Spinal cord (tissue), 10 donors: ENCODE data around the gene TBX19. TPM values are rescaled to one million over a fixed set of nuclear protein-coding genes. Genes with fewer than 3 reads are reported as not detected.
"Not testable (repeated sequence)": the region's sequence is repeated elsewhere in the genome, so short reads cannot be mapped to it uniquely, and the experiment has no call there.

Source experiments
- DNase-seq, 6 donors: peaks; one replicate each; pipeline versions ENCODE4 v3.0.0 to v3.0.0-alpha.2; 2013 to 2015; ENCODE audit warnings: low spot score in 6 of 6, low read depth in 4 of 6
- H3K27ac ChIP-seq: one replicate; pipeline ENCODE4 v1.5.1; 2013; ENCODE audit warnings: low read depth, low read length, control low read depth
- H3K27me3 ChIP-seq: one replicate; pipeline ENCODE4 v1.6.1; 2013; ENCODE audit warnings: low read length; ENCODE audit not compliant: control insufficient read depth, insufficient read depth
- H3K36me3 ChIP-seq: one replicate; pipeline ENCODE4 v1.6.1; 2013; ENCODE audit warnings: low read length; ENCODE audit not compliant: control insufficient read depth, insufficient read depth
- H3K4me1 ChIP-seq: one replicate; pipeline ENCODE4 v1.6.1; 2013; ENCODE audit warnings: low read length; ENCODE audit not compliant: control insufficient read depth, insufficient read depth
- H3K4me3 ChIP-seq: one replicate; pipeline ENCODE4 v1.5.1; 2013; ENCODE audit warnings: low read depth, low read length, control low read depth
- H3K9me3 ChIP-seq: one replicate; pipeline ENCODE4 v1.6.1; 2013; ENCODE audit warnings: low read length; ENCODE audit not compliant: control insufficient read depth, insufficient read depth
- WGBS: methylation state at CpG from one replicate; pipeline ENCODE4 v1.1.5; 2013; ENCODE audit warnings: missing lambda C conversion rate; ENCODE audit not compliant: insufficient coverage; 5-methylcytosine and 5-hydroxymethylcytosine counted together
- polyA plus RNA-seq, 2 donors: library from polyadenylated mRNA; unstranded; fragments of 120-200 nt; gene quantifications; one replicate each; pipeline ENCODE4 v1.2.1, GENCODE V29; 2013; ENCODE audit not compliant: insufficient read length in 2 of 2
- total RNA-seq, 2 donors: library from RNA; depleted of rRNA in 1 of 2; stranded (reverse); fragments of 120-200 nt in 1 of 2; fragments of >200 nt in 1 of 2; gene quantifications; one replicate each; pipeline versions ENCODE4 v1.2.3 to v1.2.4, GENCODE V29; 2013 to 2014
- donor health status: healthy.

Gene TBX19
- total and polyA plus RNA-seq, 4 donors: 0.50 to 2.0 (median 1.3) TPM

GRCh38 chr1:168344517-168344916, 63.8 kb downstream of the TBX19 start:
- DNase-seq: no peak
- 100% methylated on average over 1 of the region's 4 CpGs for WGBS
- H3K9me3 ChIP-seq: no peaks in the 10 kb centered on the region
- H3K27ac ChIP-seq: no peak overlapping the region
- no peaks in the 10 kb centered on the region for H3K27me3 ChIP-seq
- H3K4me1 ChIP-seq: peaks cover 4% of the 10 kb centered on the region
- H3K4me3 ChIP-seq: no peak overlapping the region
- no peaks in the 10 kb centered on the region for H3K36me3 ChIP-seq

DNA sequence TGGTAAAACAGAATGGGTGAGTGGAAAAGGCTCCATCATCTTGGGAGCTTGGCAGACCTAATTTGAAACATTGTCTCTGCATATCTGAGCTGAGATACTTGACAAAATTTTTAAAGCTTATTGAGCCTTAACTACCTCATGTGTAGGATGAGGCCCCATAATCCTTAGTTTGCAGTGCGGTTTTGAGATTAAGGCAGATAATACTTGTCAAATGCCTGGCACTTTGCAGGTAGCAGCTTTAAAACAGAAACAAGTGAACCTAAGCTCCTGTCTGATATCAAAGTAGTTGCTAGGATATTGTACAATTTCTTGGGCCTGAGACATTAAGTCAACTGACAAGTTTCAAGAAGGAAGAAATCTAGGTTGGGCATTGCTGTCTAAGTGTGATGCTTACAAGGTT, 65.3 kb downstream of the TBX19 start:
- Histone ChIP-seq H3K27ac (no peak overlapping the region), H3K36me3 (no peaks in the 10 kb centered on the region), H3K27me3 (no peaks in the 10 kb centered on the region), H3K9me3 (no peaks in the 10 kb centered on the region), H3K4me1 (peaks cover 4% of the 10 kb centered on the region), H3K4me3 (no peak overlapping the region)
- WGBS: no CpG with 5 or more reads among the region's 1 CpG
- DNase-seq: no peak

DNA sequence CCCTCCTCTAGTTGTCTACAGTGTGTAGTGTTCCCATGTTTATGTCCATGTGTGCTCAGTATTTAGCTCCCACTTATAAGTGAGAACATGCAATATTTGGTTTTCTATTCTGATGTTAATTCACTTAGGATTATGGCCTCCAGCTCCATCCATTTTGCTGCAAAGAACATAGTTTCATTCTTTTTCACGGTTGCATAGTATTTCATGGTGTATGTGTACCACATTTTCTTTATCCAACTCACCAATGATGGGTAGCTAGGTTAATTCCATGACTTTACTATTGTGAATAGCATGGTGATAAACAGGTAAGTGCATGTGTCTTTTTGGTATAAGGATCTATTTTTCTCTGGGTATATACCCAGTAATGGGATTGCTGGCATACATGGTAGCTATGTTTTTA, 67.0 kb downstream of the TBX19 start:
- DNase-seq: no peak
- WGBS: no CpG with 5 or more reads among the region's 1 CpG
- Histone ChIP-seq H3K27me3 (no peaks in the 10 kb centered on the region), H3K27ac (no peak overlapping the region), H3K36me3 (no peaks in the 10 kb centered on the region), H3K4me1 (peaks cover under 1% of the 10 kb centered on the region), H3K9me3 (no peaks in the 10 kb centered on the region), H3K4me3 (no peak overlapping the region)

GRCh38 chr1:168348146-168348709, 67.6 kb downstream of the TBX19 start:
- no peaks in the 10 kb centered on the region for H3K4me1 ChIP-seq
- H3K36me3 ChIP-seq: no peaks in the 10 kb centered on the region
- H3K4me3 ChIP-seq: no peak overlapping the region
- H3K27ac ChIP-seq: no peak overlapping the region
- no peaks in the 10 kb centered on the region for H3K9me3 ChIP-seq
- 100% methylated on average over 1 of the region's 8 CpGs for WGBS
- DNase-seq: no peak
- H3K27me3 ChIP-seq: no peaks in the 10 kb centered on the region

GRCh38 chr1:168354335-168355269, 73.9 kb downstream of the TBX19 start:
- not testable (repeated sequence) for H3K27ac ChIP-seq, DNase-seq, H3K27me3 ChIP-seq, H3K9me3 ChIP-seq, H3K4me3 ChIP-seq, H3K36me3 ChIP-seq, H3K4me1 ChIP-seq
- 85% methylated on average over 19 of the region's 36 CpGs for WGBS

DNA sequence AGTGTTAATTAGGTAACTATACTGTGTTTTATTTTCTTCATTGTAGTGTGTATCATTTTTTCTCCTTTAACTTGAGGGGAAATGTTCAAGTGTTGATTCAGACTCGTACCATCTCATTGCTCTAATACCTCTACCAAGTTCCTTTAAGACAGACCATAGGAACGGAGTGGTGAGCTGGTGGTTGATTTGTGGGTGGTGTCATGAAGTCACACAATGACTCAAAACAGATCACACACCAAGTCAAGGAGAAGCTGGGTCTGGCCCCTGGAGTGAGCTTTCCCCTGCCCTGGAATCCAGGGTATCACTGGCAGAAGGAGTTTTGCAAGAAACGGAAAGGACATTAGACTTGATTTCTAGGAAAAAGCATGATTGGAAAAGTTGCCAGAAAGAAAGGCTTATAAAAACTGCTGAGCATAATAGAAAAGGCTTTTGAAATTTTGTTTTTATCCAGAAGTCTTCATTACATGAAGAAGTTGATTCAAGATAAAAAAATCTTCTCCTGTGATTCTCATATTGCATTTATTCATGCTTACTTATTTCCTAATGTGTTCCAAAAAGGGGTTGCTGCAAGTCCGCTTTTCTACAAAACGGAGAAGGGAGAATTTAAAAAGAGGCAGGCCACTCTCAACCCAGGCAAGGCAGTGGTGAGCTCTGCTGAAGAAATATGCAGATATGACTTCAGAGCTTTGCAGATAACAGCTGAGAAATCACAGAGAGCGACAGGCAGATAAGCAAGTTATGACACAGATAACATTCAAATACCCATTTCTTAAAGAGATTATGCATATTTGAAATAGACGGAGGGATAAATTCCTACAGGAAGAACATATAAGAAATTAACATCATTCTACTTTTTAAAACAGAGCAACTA, 79.7 kb downstream of the TBX19 start:
- no peaks in the 10 kb centered on the region for H3K4me1 ChIP-seq
- 94% methylated on average over 2 of the region's 7 CpGs for WGBS
- no peak overlapping the region for H3K27ac ChIP-seq
- no peak overlapping the region for H3K4me3 ChIP-seq
- no peaks in the 10 kb centered on the region for H3K27me3 ChIP-seq
- no peaks in the 10 kb centered on the region for H3K36me3 ChIP-seq
- H3K9me3 ChIP-seq: no peaks in the 10 kb centered on the region
- DNase-seq: no peak

GRCh38 chr1:168361252-168361651, 80.6 kb downstream of the TBX19 start:
- 81% methylated on average over 2 of the region's 2 CpGs for WGBS

GRCh38 chr1:168362991-168363390, 82.3 kb downstream of the TBX19 start:
- no peaks in the 10 kb centered on the region for H3K4me1 ChIP-seq
- H3K4me3 ChIP-seq: no peak overlapping the region
- no peaks in the 10 kb centered on the region for H3K9me3 ChIP-seq
- H3K36me3 ChIP-seq: no peaks in the 10 kb centered on the region
- no peak overlapping the region for H3K27ac ChIP-seq
- 94% methylated on average over 3 of the region's 4 CpGs for WGBS
- no peak for DNase-seq
- no peaks in the 10 kb centered on the region for H3K27me3 ChIP-seq

More at GRCh38 chr1:168361252-168361651, 80.6 kb downstream of the TBX19 start:
- H3K4me1 ChIP-seq: no peaks in the 10 kb centered on the region
- H3K27ac ChIP-seq: no peak overlapping the region
- H3K36me3 ChIP-seq: no peaks in the 10 kb centered on the region
- no peak overlapping the region for H3K4me3 ChIP-seq
- no peak for DNase-seq
- H3K27me3 ChIP-seq: no peaks in the 10 kb centered on the region
- no peaks in the 10 kb centered on the region for H3K9me3 ChIP-seq
